HFFc6 (cell line): Measurements from ENCODE around the gene AOC3. TPM values are rescaled to one million over a fixed set of nuclear protein-coding genes. Genes with fewer than 3 reads are reported as not detected.
"Not testable (repeated sequence)": the region's sequence is repeated elsewhere in the genome, so short reads cannot be mapped to it uniquely, and the experiment has no call there.

ENCODE experiments used
- DNase-seq: peaks from one replicate; pipeline ENCODE4 v3.0.0-alpha.2; 2018
- H3K27ac Mint-ChIP-seq: 2 replicates; pipeline ENCODE4 v1.8.0; 2020; ENCODE audit warnings: mild to moderate bottlenecking, mixed read lengths
- H3K27me3 Mint-ChIP-seq: 2 replicates; pipeline ENCODE4 v1.8.0; 2021; ENCODE audit warnings: mild to moderate bottlenecking, moderate library complexity, mixed read lengths; ENCODE audit not compliant: insufficient read depth
- H3K36me3 Mint-ChIP-seq: 2 replicates; pipeline ENCODE4 v1.8.0; 2021; ENCODE audit warnings: low read depth, mixed read lengths
- H3K4me1 Mint-ChIP-seq: 2 replicates; pipeline ENCODE4 v1.8.0; 2020; ENCODE audit warnings: low read depth, mixed read lengths
- H3K4me3 Mint-ChIP-seq: 2 replicates; pipeline ENCODE4 v1.8.0; 2020; ENCODE audit warnings: mild to moderate bottlenecking, moderate library complexity, mixed read lengths
- H3K9me3 Mint-ChIP-seq: 2 replicates; pipeline ENCODE4 v1.8.0; 2020; ENCODE audit warnings: mild to moderate bottlenecking, mixed read lengths
- total RNA-seq, 6 experiments: library from RNA; stranded (reverse); fragmentation: NEBNext Ultra II Directional; extraction: Animal tissue kit (Norgen Biotek cat#: 25700); gene quantifications; 2 replicates in 1 of 6; 3 replicates in 5 of 6; pipeline ENCODE4 v1.2.3, GENCODE V29; 2021
- TF ChIP-seq, protein P1 (sequence below): fragments of 200-600 bp; sonication (generic); IDR thresholded peaks from 2 replicates; pipeline ENCODE4 v1.5.0; 2021; ENCODE audit warnings: antibody characterized with exemption, mild to moderate bottlenecking

AOC3 gene
- total RNA-seq, 6 experiments from 2014 or later = 0.05 to 0.14 (median 0.06) TPM; not detected in 2

DNA sequence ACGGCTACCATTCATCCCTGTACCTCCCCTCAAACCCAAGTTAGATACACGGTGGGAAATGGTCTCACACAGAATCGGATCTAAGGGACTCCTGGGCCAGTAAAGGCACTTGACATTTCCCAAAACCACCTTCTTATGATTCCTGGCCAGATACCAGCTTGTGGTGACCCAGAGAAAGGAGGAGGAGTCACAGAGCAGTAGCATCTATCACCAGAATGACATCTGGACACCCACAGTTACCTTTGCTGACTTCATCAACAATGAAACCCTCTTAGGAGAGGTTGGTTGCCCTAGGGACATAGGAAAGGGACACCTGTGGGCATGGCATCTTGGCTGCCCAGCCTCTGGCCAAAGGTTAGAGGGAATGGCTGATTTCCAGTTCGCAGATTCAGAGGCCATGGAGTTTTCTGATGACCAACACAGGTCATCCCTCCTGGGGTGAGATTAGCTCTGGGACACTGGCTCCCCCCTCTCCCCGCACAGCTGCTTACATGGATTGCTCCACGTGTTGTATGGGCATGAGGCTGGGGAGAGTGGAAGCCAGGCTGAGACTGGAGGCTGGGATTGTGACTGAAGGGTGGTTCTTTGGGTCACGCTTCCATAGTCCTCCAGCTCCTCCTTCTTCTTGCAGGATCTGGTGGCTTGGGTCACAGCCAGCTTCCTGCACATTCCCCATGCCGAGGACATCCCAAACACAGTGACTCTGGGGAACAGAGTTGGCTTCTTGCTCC, 1.4 kb upstream of the AOC3 start:
- Mint-ChIP-seq H3K4me1 (peaks cover 14% of the 10 kb centered on the region), H3K4me3 (no peak overlapping the region), H3K9me3 (no peaks in the 10 kb centered on the region), H3K36me3 (no peaks in the 10 kb centered on the region), H3K27ac (no peak overlapping the region), H3K27me3 (peaks cover 9% of the 10 kb centered on the region)
- TF ChIP-seq, protein P1, sequence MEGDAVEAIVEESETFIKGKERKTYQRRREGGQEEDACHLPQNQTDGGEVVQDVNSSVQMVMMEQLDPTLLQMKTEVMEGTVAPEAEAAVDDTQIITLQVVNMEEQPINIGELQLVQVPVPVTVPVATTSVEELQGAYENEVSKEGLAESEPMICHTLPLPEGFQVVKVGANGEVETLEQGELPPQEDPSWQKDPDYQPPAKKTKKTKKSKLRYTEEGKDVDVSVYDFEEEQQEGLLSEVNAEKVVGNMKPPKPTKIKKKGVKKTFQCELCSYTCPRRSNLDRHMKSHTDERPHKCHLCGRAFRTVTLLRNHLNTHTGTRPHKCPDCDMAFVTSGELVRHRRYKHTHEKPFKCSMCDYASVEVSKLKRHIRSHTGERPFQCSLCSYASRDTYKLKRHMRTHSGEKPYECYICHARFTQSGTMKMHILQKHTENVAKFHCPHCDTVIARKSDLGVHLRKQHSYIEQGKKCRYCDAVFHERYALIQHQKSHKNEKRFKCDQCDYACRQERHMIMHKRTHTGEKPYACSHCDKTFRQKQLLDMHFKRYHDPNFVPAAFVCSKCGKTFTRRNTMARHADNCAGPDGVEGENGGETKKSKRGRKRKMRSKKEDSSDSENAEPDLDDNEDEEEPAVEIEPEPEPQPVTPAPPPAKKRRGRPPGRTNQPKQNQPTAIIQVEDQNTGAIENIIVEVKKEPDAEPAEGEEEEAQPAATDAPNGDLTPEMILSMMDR = no peak
- no peak for DNase-seq

DNA sequence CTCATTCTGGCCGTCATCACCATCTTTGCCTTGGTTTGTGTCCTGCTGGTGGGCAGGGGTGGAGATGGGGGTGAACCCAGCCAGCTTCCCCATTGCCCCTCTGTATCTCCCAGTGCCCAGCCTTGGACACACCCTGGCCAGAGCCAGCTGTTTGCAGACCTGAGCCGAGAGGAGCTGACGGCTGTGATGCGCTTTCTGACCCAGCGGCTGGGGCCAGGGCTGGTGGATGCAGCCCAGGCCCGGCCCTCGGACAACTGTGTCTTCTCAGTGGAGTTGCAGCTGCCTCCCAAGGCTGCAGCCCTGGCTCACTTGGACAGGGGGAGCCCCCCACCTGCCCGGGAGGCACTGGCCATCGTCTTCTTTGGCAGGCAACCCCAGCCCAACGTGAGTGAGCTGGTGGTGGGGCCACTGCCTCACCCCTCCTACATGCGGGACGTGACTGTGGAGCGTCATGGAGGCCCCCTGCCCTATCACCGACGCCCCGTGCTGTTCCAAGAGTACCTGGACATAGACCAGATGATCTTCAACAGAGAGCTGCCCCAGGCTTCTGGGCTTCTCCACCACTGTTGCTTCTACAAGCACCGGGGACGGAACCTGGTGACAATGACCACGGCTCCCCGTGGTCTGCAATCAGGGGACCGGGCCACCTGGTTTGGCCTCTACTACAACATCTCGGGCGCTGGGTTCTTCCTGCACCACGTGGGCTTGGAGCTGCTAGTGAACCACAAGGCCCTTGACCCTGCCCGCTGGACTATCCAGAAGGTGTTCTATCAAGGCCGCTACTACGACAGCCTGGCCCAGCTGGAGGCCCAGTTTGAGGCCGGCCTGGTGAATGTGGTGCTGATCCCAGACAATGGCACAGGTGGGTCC, 607 bp downstream of the AOC3 start:
- peaks cover 16% of the 10 kb centered on the region for H3K27me3 Mint-ChIP-seq
- H3K4me1 Mint-ChIP-seq = not testable (repeated sequence)

DNA sequence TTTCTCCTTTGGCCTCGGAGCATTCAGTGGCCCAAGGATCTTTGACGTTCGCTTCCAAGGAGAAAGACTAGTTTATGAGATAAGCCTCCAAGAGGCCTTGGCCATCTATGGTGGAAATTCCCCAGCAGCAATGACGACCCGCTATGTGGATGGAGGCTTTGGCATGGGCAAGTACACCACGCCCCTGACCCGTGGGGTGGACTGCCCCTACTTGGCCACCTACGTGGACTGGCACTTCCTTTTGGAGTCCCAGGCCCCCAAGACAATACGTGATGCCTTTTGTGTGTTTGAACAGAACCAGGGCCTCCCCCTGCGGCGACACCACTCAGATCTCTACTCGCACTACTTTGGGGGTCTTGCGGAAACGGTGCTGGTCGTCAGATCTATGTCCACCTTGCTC, 1.4 kb downstream of the AOC3 start:
- no peak for DNase-seq
- Mint-ChIP-seq H3K36me3 (no peaks in the 10 kb centered on the region), H3K9me3 (no peaks in the 10 kb centered on the region), H3K27ac (no peak overlapping the region), H3K27me3 (peaks cover 18% of the 10 kb centered on the region), H3K4me3 (no peak overlapping the region), H3K4me1 (no peaks in the 10 kb centered on the region)
- TF ChIP-seq, protein P1 = no peak

More for the DNA sequence above, 607 bp downstream of the AOC3 start:
- not testable (repeated sequence) for H3K4me3 Mint-ChIP-seq, H3K27ac Mint-ChIP-seq, DNase-seq, H3K36me3 Mint-ChIP-seq, H3K9me3 Mint-ChIP-seq

DNA sequence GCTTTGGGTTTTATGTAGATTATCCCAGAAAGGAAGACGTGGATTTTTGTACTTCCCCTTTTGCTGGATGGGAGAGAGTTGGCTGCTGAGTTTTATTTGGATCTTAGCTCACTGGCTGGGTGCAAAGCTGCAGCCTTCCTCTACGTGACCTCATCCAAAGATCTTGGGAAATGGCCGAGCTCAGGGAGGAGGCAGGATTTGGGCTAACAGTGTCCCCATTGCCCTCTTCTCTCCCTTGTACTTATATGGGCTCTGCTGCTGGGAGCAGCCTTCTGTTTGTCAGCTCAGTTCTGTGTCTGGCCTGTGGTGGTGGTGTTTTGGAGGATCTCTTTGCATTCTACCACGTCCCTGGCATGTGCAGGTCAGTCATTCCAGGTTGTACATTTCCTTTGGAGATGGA, 2.0 kb downstream of the AOC3 start:
- H3K27me3 Mint-ChIP-seq = peaks cover 18% of the 10 kb centered on the region
- no peaks in the 10 kb centered on the region for H3K36me3 Mint-ChIP-seq
- H3K9me3 Mint-ChIP-seq = no peaks in the 10 kb centered on the region
- TF ChIP-seq, protein P1 = no peak
- no peak overlapping the region for H3K4me3 Mint-ChIP-seq
- no peaks in the 10 kb centered on the region for H3K4me1 Mint-ChIP-seq
- no peak overlapping the region for H3K27ac Mint-ChIP-seq
- no peak for DNase-seq

DNA sequence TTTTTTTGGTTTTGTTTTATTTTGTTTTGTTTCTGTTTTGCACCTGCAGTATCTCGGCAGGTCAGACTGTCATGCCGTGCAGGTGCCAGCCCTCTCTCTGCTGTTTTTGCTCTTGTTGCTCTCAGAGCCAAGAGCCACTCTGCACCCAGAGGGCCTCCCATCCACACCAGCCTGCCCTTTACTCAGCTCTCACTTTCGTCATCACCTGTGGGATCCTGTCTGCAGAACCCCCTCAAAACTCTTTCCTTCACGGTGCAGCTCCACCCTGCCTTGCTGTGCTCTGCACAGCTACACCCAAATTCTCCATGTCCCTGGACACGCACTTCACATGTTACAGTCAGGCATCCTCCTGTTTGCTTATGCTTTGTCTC, 2.6 kb downstream of the AOC3 start:
- Mint-ChIP-seq H3K27me3 (peaks cover 18% of the 10 kb centered on the region), H3K36me3 (no peaks in the 10 kb centered on the region), H3K4me1 (no peaks in the 10 kb centered on the region), H3K4me3 (no peak overlapping the region), H3K27ac (no peak overlapping the region), H3K9me3 (no peaks in the 10 kb centered on the region)
- TF ChIP-seq, protein P1 = no peak
- no peak for DNase-seq
